DMS114 treated with DMSO at 0.1 percent for 48 hours (cell line): ENCODE data around the gene C2orf92.

Experiments used
- DNase-seq: peaks from one replicate; lab custom pipeline; 2025; ENCODE audit not compliant: unreplicated experiment; lab: John Stamatoyannopoulos, UW

C2orf92 gene

GRCh38 chr2:97726261-97727064 lies 57.0 kb downstream of the C2orf92 start:
- no peak for DNase-seq

- DNase-seq: no peak
Measured at GRCh38 chr2:97727296-97727695, 57.8 kb downstream of the C2orf92 start.

- no peak for DNase-seq
Measured at GRCh38 chr2:97728091-97728731, 58.7 kb downstream of the C2orf92 start.

GRCh38 chr2:97730245-97730644 lies 60.7 kb downstream of the C2orf92 start:
- DNase-seq: no peak

- no peak for DNase-seq
Measured at GRCh38 chr2:97731274-97732020, 61.9 kb downstream of the C2orf92 start.

GRCh38 chr2:97732436-97733340 lies 63.2 kb downstream of the C2orf92 start:
- DNase-seq: no peak

GRCh38 chr2:97733341-97734035 lies 64.0 kb downstream of the C2orf92 start:
- no peak for DNase-seq

- no peak for DNase-seq
Measured at GRCh38 chr2:97734061-97735051, 64.8 kb downstream of the C2orf92 start.

- DNase-seq: no peak
Measured at GRCh38 chr2:97735161-97735561, 65.6 kb downstream of the C2orf92 start.

GRCh38 chr2:97736185-97736584 lies 66.7 kb downstream of the C2orf92 start:
- DNase-seq: no peak

GRCh38 chr2:97736608-97737330 lies 67.3 kb downstream of the C2orf92 start:
- DNase-seq: no peak

- no peak for DNase-seq
Measured at GRCh38 chr2:97737421-97738178, 68.1 kb downstream of the C2orf92 start.

GRCh38 chr2:97738179-97739019 lies 68.9 kb downstream of the C2orf92 start:
- no peak for DNase-seq

GRCh38 chr2:97739020-97739892 lies 69.7 kb downstream of the C2orf92 start:
- no peak for DNase-seq

GRCh38 chr2:97739893-97740245 lies 70.4 kb downstream of the C2orf92 start:
- no peak for DNase-seq
